Transverse colon (tissue), 4 donors: ENCODE results near the gene NAV3.

Source experiments
- CTCF ChIP-seq, 5 experiments: fragments of 200-600 bp in 3 of 5; fragments of 450-650 bp in 2 of 5; sonication (generic) in 3 of 5; IDR thresholded peaks; 1 replicate in 2 of 5; 2 replicates in 3 of 5; pipeline ENCODE4 v1.5.1; 2016 to 2017; ENCODE audit warnings: antibody characterized with exemption in 5 of 5, inconsistent platforms in 3 of 5, mild to moderate bottlenecking in 2 of 5, moderate library complexity in 1 of 5
- POLR2AphosphoS5 ChIP-seq, 3 donors: sonication (generic); formaldehyde crosslinking; IDR thresholded peaks; one replicate each; pipeline ENCODE4 v1.6.1; 2016; ENCODE audit warnings: antibody characterized with exemption in 3 of 3

- no peak for TF ChIP-seq POLR2AphosphoS5 (IDR thresholded peaks at IDR 0.05)
- no peak for TF ChIP-seq CTCF (IDR thresholded peaks at IDR 0.05)
Observed at GRCh38 chr12:77968571-77968970, 137.9 kb downstream of the NAV3 start.
